HTR-8/SVneo (cell line): Measurements from ENCODE around the gene GRIK1.

Source experiments
- DNase-seq: peaks from one replicate; pipeline ENCODE4 v3.0.0; 2011; ENCODE audit warnings: low spot score, mixed read lengths; ENCODE audit not compliant: insufficient read length
- FAIRE-seq: peaks from 2 replicates; lab custom pipeline; 2011; peaks lifted over from hg19 to GRCh38; lab: Jason Lieb, UNC

GRIK1 gene

GRCh38 chr21:29682800-29683199 lies 257.0 kb downstream of the GRIK1 start:
- FAIRE-seq (no peak), DNase-seq (no peak)

DNA sequence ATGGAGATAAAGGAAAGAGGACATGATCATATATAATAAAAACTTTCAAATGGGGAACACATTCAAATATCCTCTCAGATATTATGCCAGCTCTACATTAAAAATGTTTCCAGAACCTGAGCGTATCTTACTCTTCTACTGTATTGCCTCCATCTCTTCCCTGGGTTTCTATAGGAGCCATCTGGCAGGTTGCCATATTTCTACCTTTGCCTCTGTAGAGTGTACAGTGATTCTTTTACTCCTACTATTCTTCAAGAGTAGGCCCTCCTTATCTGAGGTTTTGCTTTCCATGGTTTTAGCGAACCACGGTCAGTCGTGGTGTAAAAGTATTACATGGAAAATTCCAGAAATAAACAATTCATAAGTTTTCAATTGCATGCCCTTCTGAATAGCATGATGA lies 259.5 kb downstream of the GRIK1 start:
- FAIRE-seq (no peak), DNase-seq (no peak)

DNA sequence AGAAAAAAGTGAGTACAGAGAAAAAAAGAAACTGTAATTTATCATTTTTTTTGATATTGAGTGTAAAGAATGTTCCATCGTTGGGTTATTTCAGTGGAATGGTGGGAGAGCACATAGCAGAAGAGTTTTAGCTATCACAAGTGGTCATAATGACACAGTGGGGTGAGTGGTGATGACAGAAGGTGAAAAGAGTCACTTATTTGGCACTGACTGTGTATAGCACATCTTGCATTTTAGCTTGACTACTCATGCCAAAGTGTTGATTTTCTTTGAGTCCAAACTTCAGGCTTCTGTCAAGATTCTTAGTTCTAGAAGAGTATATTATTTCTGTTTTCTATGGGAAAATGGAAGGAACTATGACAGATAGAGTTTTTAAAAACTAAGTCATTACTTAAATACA lies 261.2 kb downstream of the GRIK1 start:
- no peak for FAIRE-seq
- DNase-seq: no peak

- FAIRE-seq: no peak
- DNase-seq: no peak
Measured at GRCh38 chr21:29677326-29677725, 262.5 kb downstream of the GRIK1 start.

DNA sequence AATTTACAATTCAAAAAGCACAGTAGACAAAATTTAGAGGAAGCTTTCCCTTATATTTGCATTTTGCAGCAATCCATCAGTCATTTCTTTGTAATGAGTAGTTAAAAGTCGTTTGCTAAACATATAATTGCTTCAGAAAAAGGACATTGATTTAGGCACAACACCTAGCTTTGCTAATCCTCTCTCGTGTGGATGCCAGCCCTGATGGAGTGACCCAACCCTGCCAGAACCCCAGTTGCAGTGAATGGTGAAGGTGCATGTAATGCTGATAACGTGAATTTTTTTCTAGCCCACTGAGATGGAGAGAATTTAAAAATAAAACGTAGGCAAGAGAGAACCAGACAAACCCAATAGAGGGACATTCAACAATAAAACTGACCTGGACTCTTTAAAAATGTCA lies 263.4 kb downstream of the GRIK1 start:
- DNase-seq: no peak

GRCh38 chr21:29675451-29675850 lies 264.3 kb downstream of the GRIK1 start:
- FAIRE-seq: no peak
- DNase-seq: no peak

More for the DNA sequence above, 263.4 kb downstream of the GRIK1 start:
- no peak for FAIRE-seq

DNA sequence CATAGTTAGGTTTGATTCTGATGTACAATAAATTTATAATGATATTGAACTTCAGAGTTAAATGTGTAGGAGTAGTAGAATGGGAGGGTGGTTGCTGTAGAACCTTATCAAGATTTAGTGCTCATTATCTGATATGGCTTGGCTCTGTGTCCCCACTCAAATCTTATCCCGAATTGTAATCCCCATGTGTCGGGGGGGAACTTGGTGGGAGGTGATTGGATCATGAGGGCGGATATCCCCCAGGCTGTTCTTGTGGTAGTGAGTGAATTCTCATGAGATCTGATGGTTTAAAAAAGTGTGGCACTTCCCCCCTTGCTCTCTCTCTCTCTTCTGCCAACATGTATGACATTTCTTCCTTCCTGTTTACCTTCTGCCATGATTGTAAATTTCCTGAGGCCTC lies 265.5 kb downstream of the GRIK1 start:
- FAIRE-seq: no peak
- no peak for DNase-seq

DNA sequence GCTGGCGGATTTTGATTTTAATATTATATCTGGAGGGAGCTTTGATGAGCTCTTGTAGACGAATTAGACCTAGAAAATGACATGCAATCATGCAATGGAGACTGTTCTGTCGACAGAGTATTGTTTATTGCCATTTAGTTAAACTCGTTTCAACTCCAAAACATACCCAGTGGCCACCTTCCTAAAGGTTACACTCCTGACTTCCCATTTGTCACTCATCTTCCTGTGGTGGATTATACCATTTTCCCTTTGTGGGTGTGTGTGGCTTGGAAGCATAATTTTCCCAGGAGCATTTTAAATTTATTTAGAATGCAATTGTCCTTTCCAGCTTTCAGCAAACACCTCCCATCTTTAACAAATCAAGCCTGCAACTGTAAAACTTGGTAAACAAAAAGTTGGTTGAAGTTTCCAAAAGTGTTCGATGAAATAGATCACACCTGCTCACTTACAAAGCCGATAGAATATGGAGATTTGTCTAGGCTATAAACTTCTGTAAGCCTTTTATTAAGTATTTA lies 266.6 kb downstream of the GRIK1 start:
- DNase-seq (no peak), FAIRE-seq (no peak)

GRCh38 chr21:29671728-29672127 lies 268.1 kb downstream of the GRIK1 start:
- FAIRE-seq: no peak
- no peak for DNase-seq

DNA sequence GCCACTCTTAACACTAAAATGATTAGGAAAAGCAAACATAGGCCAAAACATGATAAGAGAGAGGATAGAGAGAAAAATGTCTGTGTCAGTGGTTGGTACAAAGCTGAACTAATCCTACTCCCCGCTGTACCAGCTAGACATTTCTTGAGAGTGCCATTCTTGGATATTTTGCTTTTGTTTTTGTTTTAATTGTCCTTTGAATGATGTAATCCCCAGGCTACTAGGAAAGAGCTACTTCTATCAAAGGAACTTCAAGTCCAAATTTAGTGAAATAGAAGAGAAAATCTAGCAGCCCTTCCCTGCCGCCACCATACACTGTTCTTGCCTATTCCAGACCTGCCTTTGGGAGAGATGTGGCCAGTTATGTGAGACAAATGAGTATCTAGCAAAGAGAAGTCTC lies 269.6 kb downstream of the GRIK1 start:
- no peak for FAIRE-seq
- no peak for DNase-seq

DNA sequence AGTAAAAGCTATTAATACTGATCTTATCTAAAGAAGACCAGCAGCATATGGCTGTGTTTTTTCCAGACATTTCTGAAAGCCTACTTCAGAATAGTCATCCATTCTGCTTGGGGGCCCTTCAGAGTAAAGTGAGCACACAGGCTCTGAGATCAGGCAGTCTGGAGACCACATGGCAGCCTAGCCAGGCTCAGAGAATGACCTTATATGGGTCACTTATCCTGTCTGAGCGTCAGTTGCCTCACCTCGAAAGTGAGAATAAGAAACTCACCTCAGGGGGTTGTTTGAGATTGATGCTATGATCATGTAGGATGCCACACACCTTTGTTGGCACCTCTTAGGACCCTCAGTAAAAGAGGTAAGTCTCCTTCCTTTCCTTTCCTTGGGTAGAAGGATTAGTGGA lies 270.4 kb downstream of the GRIK1 start:
- DNase-seq: no peak
- FAIRE-seq: no peak

DNA sequence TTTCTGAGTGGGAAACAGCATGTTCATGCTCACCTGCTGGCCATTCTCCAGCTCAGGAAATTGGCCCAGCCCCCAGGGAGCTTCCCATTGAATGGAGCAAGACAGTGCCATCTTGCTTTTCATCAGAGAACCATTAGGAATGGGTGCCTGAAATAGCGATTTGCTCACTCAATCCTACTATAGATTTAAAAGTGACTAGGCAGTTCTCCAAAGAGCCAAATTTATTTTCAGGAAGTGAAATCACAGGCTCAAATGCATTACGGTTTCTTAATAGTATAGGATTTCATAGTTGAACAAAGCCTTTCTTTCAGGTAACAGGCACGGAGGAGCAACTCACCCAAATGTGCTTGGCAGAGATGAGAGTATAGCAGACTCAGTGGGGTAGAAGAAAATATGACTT lies 272.1 kb downstream of the GRIK1 start:
- DNase-seq (no peak), FAIRE-seq (no peak)

DNA sequence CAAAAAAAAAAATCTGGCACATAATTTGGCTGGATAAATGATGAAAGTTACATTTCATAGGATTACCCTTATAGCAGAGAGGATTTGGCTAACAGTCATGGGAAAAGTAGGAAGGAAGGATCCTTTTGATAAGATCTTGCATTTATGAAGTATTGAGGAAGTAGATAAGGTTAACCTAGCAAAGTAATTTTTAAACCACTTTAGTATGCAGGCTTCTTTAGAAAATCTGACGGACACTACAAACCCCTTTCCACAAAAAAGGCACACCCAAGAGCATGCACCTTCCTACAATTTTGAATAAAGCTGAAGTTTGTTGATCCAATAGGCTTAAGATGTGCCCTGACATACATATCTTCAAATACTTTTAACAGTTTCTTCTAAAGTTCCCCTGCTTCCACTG lies 275.2 kb downstream of the GRIK1 start:
- no peak for FAIRE-seq

GRCh38 chr21:29661672-29662442 lies 277.9 kb downstream of the GRIK1 start:
- FAIRE-seq: no peak
- no peak for DNase-seq

More for the DNA sequence above, 275.2 kb downstream of the GRIK1 start:
- no peak for DNase-seq

- no peak for FAIRE-seq
- no peak for DNase-seq
Measured at GRCh38 chr21:29660047-29660720, 279.6 kb downstream of the GRIK1 start.

- DNase-seq: no peak
- no peak for FAIRE-seq
Measured at GRCh38 chr21:29658934-29659203, 280.9 kb downstream of the GRIK1 start.

GRCh38 chr21:29658177-29658933 lies 281.4 kb downstream of the GRIK1 start:
- FAIRE-seq (no peak), DNase-seq (no peak)

DNA sequence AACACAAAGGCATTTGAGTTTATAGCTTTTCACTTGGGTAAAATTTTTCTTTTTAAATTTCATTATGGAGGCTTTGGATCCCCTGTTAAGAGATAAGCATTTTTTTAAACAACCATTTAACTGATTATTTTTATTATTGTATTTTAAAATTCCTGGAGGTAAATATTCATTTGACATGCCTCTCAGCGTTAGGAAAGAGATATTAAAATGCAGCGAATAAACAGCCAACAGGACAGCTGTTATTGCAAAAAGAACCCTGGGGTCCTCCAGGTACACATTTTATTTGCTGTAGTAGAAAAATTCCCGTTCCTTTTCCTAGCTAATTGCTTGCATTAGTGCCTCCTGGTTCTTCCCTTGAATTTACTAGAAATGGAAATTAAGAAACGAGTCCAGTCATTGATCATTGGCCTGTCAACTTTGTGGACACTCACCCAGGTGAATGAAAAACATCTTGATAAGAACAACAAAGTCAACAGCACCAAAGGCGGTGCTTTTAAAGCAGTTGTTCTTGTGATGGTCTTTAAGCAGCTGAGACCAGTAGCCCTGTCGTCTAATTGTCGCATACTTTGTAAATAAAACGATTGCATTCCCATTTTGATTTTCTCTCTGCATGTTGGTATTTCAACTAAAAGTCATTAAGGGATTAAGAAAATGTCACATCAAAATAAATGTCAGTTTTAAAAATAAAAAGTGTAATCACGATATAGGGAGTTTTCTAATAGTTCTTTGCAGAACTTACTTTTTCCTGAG lies 282.4 kb downstream of the GRIK1 start:
- no peak for FAIRE-seq

GRCh38 chr21:29656504-29657239 lies 283.1 kb downstream of the GRIK1 start:
- FAIRE-seq: peak; percentile 57
- DNase-seq: peak; percentile 63

More for the DNA sequence above, 282.4 kb downstream of the GRIK1 start:
- DNase-seq: no peak

DNA sequence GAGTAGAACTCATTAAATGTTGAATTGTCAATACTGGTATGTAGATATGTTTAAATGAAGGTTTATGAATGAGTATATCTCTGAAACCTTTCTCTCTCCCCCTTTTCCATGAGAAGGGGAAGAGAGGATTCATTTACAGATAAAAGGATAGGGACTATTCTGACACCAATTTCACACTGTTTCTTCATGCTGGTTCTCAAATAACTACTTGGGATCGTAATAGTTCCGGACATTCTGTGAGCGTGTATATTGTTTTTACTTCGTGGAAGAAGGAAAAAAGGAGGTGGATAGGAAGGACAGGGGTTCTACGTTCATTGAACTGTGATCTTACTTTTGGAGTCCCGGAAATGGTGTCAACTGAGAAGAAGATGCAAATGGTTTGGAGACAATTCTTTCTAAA lies 284.2 kb downstream of the GRIK1 start:
- DNase-seq: no peak
- FAIRE-seq: no peak
